Stimulated activated CD4-positive, alpha-beta T cell treated with anti-CD3 and anti-CD28 coated beads, Interleukin-1b, Interleukin-23, amount 100 ng/mL, for 1 hour (primary cell): ENCODE measurements around the gene AKAP14.
"Not testable (repeated sequence)": the region's sequence is repeated elsewhere in the genome, so short reads cannot be mapped to it uniquely, and the experiment has no call there.

Experiments
- DNase-seq, 2 donors: peaks; one replicate each; pipeline ENCODE4 v3.0.0-alpha.2; 2020; ENCODE audit warnings: low read depth in 2 of 2

Gene AKAP14

DNA sequence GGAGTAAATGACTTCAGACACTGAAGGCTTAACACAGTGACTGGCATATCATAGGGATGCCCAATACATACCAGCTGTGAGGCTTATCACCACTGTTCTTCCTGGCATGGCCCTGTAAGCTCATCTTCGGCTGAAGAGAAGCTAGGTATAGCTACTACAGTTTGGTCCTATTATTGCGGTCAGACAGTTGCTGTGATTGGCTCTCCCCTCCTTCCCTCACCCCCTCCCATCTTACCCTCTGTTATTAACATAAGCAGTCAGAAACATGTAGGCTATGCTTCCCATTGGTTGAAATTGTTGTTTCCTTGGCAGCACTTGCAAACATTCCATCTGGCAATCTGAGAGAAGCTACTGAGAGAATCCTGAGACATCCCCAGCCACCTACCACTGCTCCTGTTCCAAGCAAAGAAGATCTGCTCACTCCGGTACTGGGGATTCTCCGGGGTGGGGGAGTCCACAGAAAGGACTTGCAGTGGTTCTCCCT, at the start of gene AKAP14:
AKAP14 (plus strand) TSS at position 51 of the 484 bp plus-strand sequence. CDS start 7,331 bp downstream, outside the sequence.
- no peak for DNase-seq

DNA sequence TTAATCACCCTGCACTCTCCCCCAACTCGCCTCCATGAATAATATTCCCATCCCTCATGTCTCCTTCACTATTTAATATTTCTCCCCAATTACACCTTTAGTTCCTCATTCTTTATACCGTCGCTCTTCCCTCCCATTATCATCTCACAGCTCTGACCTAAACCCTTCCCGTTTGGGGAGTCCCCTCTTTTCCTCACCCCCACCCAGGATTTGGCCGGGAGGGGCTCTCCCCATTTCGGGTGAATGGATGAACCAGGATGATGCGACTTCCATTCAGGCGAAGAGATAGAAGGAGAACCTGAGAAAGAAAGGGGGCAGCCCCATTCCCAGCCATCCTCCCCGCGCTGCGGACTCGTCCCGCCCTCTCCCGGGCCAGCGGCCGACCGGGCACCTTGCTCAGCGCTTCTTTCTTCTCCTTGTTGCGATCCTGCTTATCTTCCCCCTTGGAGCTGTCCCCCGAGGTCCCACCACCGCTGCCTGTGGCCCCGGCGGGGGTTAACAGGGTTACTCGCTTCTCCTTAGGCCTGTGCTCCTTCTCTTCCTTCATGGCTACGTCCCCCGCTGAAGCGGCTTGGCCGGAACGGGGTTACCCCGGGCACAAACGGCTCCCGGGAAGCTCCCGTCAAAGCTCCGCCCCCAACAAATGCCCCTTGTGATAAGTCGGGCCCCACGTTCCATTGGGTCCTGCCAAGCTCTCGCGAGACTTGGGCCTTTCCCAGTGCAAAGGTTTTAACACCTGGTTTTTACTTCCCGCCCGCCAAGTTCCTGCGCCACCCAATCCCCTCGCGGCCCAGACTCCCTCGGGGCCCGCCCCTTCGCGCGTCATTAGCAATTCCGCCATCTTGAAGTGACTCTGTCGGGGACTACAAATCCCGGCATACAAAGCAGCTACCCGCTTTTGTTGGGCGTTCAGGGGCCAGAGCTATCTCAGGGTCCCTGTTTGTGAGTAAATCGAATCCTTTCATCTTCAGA, 43.0 kb upstream of the AKAP14 start, which contains the start of gene UPF3B:
UPF3B (minus strand) TSS at position 582 of the 972 bp plus-strand sequence; CDS start at position 547, 35 bp downstream.
- peak; percentile 72 to 86 for DNase-seq

- no peak for DNase-seq
These were observed 42.2 kb upstream of the AKAP14 start for GRCh38 chrX:119853444-119853843.

GRCh38 chrX:119870626-119871131, 25.0 kb upstream of the AKAP14 start:
- DNase-seq: no peak

DNA sequence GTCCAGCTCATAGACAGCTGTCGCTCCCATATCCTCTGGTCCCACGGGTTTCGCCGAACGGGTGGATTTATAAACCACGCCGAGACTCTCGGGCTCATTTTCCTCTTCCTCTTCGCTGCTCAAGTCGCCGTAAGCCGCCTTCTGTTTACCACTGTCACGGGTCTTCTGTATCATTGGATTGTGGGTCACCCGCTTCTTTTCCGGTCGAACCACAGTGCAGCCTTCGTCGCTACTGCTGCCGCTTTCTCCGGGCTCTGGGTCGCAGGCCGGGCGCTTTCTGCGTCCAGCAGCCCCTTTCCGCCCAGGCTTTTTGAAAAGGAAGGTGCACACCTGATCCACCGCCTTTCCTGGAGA, 24.5 kb upstream of the AKAP14 start:
- no peak for DNase-seq

- DNase-seq: peak; percentile 47 to 52
These were observed 23.9 kb upstream of the AKAP14 start, which contains the start of the genes NDUFA1 and RNF113A for GRCh38 chrX:119871599-119872395. NDUFA1 (plus strand) TSS chrX:119871832; CDS start chrX:119871912, 80 bp downstream. RNF113A (minus strand) TSS chrX:119871733; CDS start chrX:119871613, 120 bp downstream.

- no peak for DNase-seq
These were observed 17.0 kb upstream of the AKAP14 start for GRCh38 chrX:119878740-119879139.

DNA sequence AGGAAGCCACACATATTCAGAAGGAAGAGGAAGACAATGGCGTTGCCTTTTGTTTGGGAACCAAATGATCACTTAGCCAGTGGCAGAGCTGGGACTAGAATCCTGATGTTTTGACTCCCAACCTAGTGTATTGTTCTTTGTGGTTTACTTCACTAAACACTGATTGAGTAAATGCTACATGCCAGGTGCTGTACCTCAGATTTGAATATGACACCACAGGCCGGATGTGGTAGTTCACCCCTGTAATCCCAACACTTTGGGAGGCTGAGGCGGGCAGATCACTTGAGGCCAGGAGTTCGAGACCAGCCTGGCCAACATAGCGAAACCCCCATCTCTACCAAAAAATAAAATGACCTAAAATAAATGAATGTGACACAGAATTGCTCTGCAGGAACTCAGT, 15.6 kb upstream of the AKAP14 start:
- DNase-seq: no peak

DNA sequence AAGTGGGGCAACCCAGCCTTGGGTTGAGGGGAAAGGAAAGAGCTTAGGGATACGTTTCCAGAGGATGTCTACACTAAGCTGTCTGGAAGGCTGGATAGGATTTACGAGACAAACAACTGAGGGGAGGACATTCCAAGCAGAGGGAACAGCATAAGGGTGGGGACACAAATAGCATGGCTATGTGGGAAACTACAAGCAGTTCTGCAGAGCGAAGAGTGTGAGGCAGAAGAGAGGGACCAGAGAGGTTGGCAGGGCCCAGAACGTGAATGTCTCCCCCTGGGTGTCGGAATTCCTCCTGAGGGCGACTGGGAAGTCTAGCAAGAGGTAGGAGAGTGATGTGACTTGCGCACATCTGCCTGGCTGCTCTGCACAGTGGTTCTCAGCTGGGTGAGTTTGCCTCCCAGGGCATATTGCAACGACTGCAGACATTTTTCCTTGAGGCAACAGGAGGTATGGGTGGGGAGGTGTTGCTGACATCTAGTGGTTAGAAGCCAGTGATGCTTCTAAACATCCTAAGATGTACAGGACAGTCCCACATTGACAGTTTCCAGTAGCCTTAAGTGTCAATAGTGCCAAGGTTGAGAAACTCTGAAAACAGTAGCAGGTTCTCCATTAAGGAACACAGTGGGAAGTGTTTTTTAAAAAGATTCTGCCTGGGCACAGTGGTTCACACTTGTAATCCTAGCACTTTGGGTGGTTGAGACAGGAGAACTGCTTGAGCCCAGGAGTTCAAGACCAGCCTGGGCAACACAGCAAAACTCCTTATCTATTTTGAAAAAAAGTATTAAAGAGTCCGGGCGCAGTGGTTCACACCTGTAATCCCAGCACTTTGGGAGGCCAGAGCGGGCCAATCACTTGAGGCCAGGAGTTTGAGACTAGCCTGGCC, 14.9 kb upstream of the AKAP14 start:
- DNase-seq: no peak

- DNase-seq: no peak
These were observed 9.9 kb upstream of the AKAP14 start for GRCh38 chrX:119885554-119886428.

- no peak for DNase-seq
These were observed 7.8 kb upstream of the AKAP14 start for GRCh38 chrX:119887721-119888425.

GRCh38 chrX:119890626-119891025, 5.1 kb upstream of the AKAP14 start:
- DNase-seq: not testable (repeated sequence)

- DNase-seq: not testable (repeated sequence)
These were observed 3.6 kb upstream of the AKAP14 start for GRCh38 chrX:119891961-119892692.

DNA sequence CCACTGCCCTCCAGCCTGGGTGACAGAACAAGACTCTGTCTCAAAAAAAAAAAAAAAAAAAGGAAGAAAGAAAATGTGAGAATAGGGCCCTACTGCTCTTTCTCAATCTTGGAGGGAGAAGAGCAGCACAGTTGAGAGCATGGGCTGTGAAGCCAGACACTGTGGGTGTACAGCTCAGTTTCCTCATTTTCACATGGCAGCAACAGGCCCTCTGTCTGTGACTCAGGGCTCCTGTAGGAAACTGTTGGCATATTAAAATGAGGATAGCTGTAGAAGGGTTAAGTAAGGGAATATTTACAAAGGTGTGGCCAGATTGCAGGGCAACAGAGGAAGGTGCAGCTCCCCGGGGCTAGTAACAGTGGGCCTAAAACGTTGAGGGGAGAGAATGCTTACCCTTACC, 3.4 kb downstream of the AKAP14 start:
- no peak for DNase-seq

DNA sequence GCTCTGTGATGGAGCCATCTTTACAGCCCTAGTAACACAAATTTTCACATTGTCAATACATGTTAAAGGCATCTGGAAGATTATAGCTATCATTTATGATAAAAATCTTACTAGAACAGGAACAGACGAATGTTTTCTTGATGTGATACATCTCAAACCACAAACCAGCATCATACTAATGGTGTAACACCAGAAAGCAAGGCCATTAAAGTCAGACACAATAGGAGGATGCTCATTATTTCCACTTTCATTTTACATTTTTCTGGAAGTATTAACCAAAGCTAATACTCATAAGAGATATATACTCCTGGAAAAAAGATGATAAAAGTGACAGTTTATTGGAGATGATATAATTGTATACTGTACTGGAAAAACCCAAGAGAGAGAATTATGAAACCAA, 5.3 kb downstream of the AKAP14 start:
- no peak for DNase-seq

- no peak for DNase-seq
These were observed 20.6 kb downstream of the AKAP14 start for GRCh38 chrX:119916310-119916709.

- no peak for DNase-seq
These were observed 22.2 kb downstream of the AKAP14 start for GRCh38 chrX:119917877-119918276.

DNA sequence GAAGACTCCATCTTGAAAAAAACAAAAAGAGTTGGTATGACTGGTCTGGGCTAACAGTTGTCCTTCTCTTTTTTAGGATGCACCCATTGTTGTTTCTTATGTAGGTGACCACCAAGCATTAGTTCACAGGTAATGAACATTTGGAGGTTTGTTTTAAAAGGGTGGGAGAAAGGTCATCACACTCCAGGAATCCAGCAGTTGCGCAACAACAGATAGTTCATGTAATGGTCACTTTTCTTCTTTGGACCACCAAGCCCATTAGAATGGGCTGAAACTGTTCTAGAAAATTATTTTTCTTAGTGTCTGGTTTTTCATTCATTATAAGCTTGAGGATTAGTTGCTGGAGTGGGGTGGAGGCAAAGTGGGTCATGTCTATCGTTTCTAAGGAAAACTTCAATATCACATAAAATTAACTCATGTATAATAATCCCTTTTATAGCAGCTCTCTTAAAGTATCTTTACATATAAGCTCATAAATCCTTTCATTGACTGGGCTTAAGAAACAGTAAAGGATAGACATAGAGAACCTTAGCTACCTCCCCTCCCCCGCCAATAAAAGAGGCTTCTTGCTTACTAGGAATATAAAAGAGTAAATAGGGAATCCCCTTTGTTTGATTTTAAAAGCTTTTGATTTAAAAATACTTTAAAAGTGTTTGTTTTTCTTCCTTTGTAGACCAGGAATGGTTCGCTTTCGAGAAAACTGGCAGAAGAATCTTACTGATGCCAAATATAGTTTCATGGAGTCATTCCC, 24.3 kb downstream of the AKAP14 start:
- no peak for DNase-seq
